PFSK-1 (cell line): Measurements from ENCODE around the gene JRKL.

Source experiments
- FOXP2 ChIP-seq: optimal IDR thresholded peaks from 2 replicates; pipeline ENCODE3; 2011; ENCODE audit warnings: borderline replicate concordance, control low read depth, inconsistent platforms; ENCODE audit not compliant: insufficient read depth; ENCODE audit errors: extremely low read length, extremely low read depth
- POLR2AphosphoS5 ChIP-seq: IDR thresholded peaks from 2 replicates; pipeline ENCODE4 v1.6.1; 2012; ENCODE audit warnings: low read depth, mild to moderate bottlenecking, control low read depth, low read length, moderate library complexity
- REST ChIP-seq, 2 experiments: IDR thresholded peaks; 2 replicates each; pipeline versions ENCODE4 v1.6.1 to v1.8.0; 2011 to 2012; ENCODE audit warnings: low read depth in 2 of 2, low read length in 2 of 2, control low read depth in 1 of 2, inconsistent platforms in 1 of 2, mild to moderate bottlenecking in 1 of 2, moderate library complexity in 1 of 2; ENCODE audit not compliant: insufficient read depth in 1 of 2
- SIN3A ChIP-seq: IDR thresholded peaks from 2 replicates; pipeline ENCODE4 v1.6.1; 2012; ENCODE audit warnings: mild to moderate bottlenecking, low read length, moderate library complexity, borderline replicate concordance; ENCODE audit not compliant: insufficient read depth
- TAF1 ChIP-seq: IDR thresholded peaks from 2 replicates; pipeline ENCODE4 v1.6.1; 2012; ENCODE audit warnings: low read length, control low read depth, borderline replicate concordance; ENCODE audit not compliant: insufficient read depth

The JRKL gene

GRCh38 chr11:96391698-96392307, 2.0 kb downstream of the JRKL start:
- no peak for TF ChIP-seq TAF1
- no peak; the same call in 1 of the 2 replicates for TF ChIP-seq POLR2AphosphoS5
- no peak for TF ChIP-seq REST (IDR thresholded peaks at IDR 0.05; ENCODE audit: insufficient read depth in 1 of 2, low read depth in 2 of 2, low read length in 2 of 2)

GRCh38 chr11:96393753-96394348, 4.0 kb downstream of the JRKL start:
- TF ChIP-seq POLR2AphosphoS5 (no peak), SIN3A (no peak), FOXP2 (no peak), TAF1 (no peak), REST (IDR thresholded peaks at IDR 0.05; ENCODE audit: insufficient read depth in 1 of 2, low read depth in 2 of 2, low read length in 2 of 2) (no peak)

DNA sequence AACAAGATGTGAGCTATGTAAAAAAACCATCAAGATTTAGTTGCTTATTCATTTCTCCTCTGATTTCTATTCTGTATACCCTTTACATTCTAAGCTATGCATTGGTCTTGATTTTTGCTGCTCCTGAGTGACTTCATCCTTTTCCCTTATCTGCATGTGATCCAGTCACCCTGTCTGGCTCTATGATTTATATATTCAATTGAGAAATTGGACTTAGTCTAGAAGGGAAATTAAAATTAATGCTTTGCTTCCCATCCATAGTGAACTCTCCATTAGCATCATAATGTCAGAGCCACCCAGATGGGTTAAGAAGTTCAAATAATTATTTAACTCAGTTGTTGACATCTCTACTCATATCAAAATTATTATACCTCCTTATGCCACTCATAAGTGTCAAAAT, 5.0 kb downstream of the JRKL start:
- TF ChIP-seq TAF1: no peak
- TF ChIP-seq FOXP2: no peak
- no peak for TF ChIP-seq REST (IDR thresholded peaks at IDR 0.05; ENCODE audit: insufficient read depth in 1 of 2, low read depth in 2 of 2, low read length in 2 of 2)
- no peak for TF ChIP-seq SIN3A
- no peak for TF ChIP-seq POLR2AphosphoS5

DNA sequence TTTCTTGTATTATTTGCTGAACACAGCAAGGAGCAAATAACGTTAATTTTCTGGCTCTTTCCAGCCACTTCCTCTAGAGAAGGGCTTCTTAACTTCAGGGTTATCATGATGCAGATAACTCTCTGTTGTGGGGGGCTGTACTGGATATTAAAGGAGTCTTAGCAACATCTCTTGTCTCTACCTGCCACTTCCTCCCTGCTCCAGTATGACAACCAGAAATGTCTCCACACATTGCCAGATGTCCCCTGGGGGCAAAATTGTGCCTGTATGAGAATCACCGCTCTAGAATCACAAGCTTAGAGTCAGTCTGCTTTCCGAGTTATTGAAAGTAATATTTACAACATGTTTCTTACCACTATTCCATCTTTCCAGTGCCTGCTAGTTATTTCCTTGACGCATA, 6.8 kb downstream of the JRKL start:
- no peak for TF ChIP-seq POLR2AphosphoS5
- TF ChIP-seq TAF1: no peak
- TF ChIP-seq SIN3A: no peak
- TF ChIP-seq REST (IDR thresholded peaks at IDR 0.05; ENCODE audit: insufficient read depth in 1 of 2, low read depth in 2 of 2, low read length in 2 of 2): no peak
- no peak for TF ChIP-seq FOXP2

DNA sequence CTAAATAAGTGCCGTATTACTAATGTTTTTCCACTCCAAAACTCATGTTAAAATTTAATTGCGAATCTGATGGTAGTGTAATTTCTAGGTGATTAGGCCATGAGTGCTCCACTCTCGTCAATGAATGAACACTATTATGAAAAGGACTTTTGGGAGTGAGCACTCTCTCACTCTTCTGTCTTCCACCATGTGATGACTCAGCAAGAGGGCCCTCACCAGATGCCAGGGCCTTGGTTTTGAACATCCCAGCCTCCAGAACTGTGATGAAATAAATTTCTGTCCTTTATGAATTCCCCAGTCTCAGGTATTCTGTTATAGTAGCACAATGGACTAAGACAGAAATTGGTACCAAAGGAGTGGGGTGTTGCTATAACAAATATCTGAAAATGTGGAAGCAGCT, 8.1 kb downstream of the JRKL start:
- TF ChIP-seq TAF1 (no peak), POLR2AphosphoS5 (no peak), SIN3A (no peak), REST (IDR thresholded peaks at IDR 0.05; ENCODE audit: insufficient read depth in 1 of 2, low read depth in 2 of 2, low read length in 2 of 2) (no peak), FOXP2 (no peak)
